Hepatocyte (in vitro differentiated cells): ENCODE results near the gene FCGR3B. TPM values are rescaled to one million over a fixed set of nuclear protein-coding genes. Genes with fewer than 3 reads are reported as not detected.

Experiments
- DNase-seq: peaks from one replicate; pipeline ENCODE4 v3.0.0-alpha.2; 2016; ENCODE audit warnings: low spot score
- H2AFZ ChIP-seq: fragments of 200-600 bp; sonication (generic); 2 replicates; pipeline ENCODE4 v1.6.0; 2016; ENCODE audit warnings: antibody characterized with exemption, mild to moderate bottlenecking
- H3K27ac ChIP-seq: fragments of 200-600 bp; sonication (generic); 2 replicates; pipeline ENCODE4 v1.5.1; 2016; ENCODE audit warnings: mild to moderate bottlenecking
- H3K27me3 ChIP-seq: fragments of 200-600 bp; sonication (generic); 2 replicates; pipeline ENCODE4 v1.6.1; 2016
- H3K36me3 ChIP-seq: fragments of 200-600 bp; sonication (generic); replicated peaks from 2 replicates; pipeline ENCODE4 v1.5.1; 2016; ENCODE audit warnings: low read depth; ENCODE audit not compliant: insufficient read depth
- H3K4me1 ChIP-seq: fragments of 200-600 bp; sonication (generic); 2 replicates; pipeline ENCODE4 v1.5.1; 2016; ENCODE audit warnings: mild to moderate bottlenecking, moderate library complexity; ENCODE audit not compliant: insufficient read depth
- H3K4me2 ChIP-seq: fragments of 200-600 bp; sonication (generic); 2 replicates; pipeline ENCODE4 v1.6.0; 2016
- H3K4me3 ChIP-seq: fragments of 200-600 bp; sonication (generic); 2 replicates; pipeline ENCODE4 v1.5.1; 2016; ENCODE audit warnings: mild to moderate bottlenecking
- H3K79me2 ChIP-seq: fragments of 200-600 bp; sonication (generic); 2 replicates; pipeline ENCODE4 v1.6.0; 2017; ENCODE audit warnings: mild to moderate bottlenecking
- H3K9me2 ChIP-seq: fragments of 200-600 bp; sonication (generic); replicated peaks from 2 replicates; pipeline ENCODE4 v1.6.0; 2017; ENCODE audit warnings: mild to moderate bottlenecking; ENCODE audit not compliant: insufficient read depth
- H3K9me3 ChIP-seq: fragments of 200-600 bp; sonication (generic); 2 replicates; pipeline ENCODE4 v1.5.1; 2016; ENCODE audit warnings: low read depth, mild to moderate bottlenecking
- H4K20me1 ChIP-seq: fragments of 200-600 bp; sonication (generic); 2 replicates; pipeline ENCODE4 v1.6.0; 2016; ENCODE audit warnings: mild to moderate bottlenecking; ENCODE audit not compliant: insufficient read depth, poor library complexity, severe bottlenecking
- EZH2 ChIP-seq: fragments of 200-600 bp; sonication (generic); IDR thresholded peaks from 2 replicates; pipeline ENCODE4 v1.6.1; 2016; ENCODE audit warnings: antibody characterized with exemption, mild to moderate bottlenecking, borderline replicate concordance
- EZH2phosphoT487 ChIP-seq: fragments of 200-600 bp; sonication (generic); IDR thresholded peaks from one replicate; pipeline ENCODE4 v1.6.1; 2018; ENCODE audit warnings: antibody characterized with exemption, mild to moderate bottlenecking, low read depth, moderate library complexity; ENCODE audit not compliant: unreplicated experiment, severe bottlenecking
- WGBS: methylation state at CpG from one replicate; pipeline ENCODE4 v1.1.6; 2016; ENCODE audit warnings: low lambda C conversion rate; ENCODE audit errors: missing lambda C conversion rate; 5-methylcytosine and 5-hydroxymethylcytosine counted together
- polyA plus RNA-seq: library from polyadenylated mRNA; unstranded; fragments of >200 nt; fragmentation: Nextera tagmentation; extraction: Ambion mirVana; gene quantifications from 2 replicates; pipeline ENCODE4 v1.2.1, GENCODE V29; 2016
- total RNA-seq: library from RNA; depleted of rRNA; stranded (reverse); fragments of >200 nt; gene quantifications from 2 replicates; pipeline ENCODE4 v1.2.3, GENCODE V29; 2014
- TF ChIP-seq, protein P1 (sequence below): fragments of 200-600 bp; sonication (generic); IDR thresholded peaks from 2 replicates; pipeline ENCODE4 v1.5.1; 2016; ENCODE audit warnings: antibody characterized with exemption, mild to moderate bottlenecking; ENCODE audit not compliant: poor library complexity

The FCGR3B gene
- total RNA-seq = not detected in 2 replicates
- 0.40 TPM in 1 of 2 replicates, not detected in the other for polyA plus RNA-seq

DNA sequence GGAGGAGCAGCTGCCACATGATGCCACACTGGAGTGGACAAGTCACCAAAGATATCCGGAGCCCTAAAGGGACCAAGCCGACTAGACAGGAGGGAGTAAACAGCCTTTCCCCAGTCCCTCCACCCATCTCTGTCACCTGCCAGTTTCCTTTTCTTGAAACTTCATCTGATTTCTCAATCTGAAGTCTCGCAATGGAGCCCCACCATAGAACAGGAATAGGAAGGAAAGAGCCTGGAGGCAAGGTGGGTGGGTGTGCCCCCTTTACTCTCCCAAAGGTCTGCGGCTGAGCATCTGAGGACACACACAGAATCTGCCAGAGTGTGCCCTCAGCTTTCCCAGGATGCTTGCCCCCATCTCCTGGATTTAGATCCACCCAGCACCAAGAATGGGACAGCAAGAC is at the start of gene FCGR3B:
FCGR3B (minus strand) TSS at position 101 of the 400 bp plus-strand sequence; CDS start at position 19, 82 bp downstream.
- Histone ChIP-seq H2AFZ (no peak within 1 kb of the TSS), H3K27me3 (no peaks in the 10 kb centered on the region), H3K4me3 (no peak within 1 kb of the TSS), H3K79me2 (no peaks in the 10 kb centered on the region), H3K9me3 (no peaks in the 10 kb centered on the region), H3K9me2 (no peaks in the 10 kb centered on the region), H3K36me3 (no peaks in the 10 kb centered on the region), H3K27ac (no peak within 1 kb of the TSS), H3K4me1 (no peaks in the 10 kb centered on the region), H4K20me1 (no peaks in the 10 kb centered on the region), H3K4me2 (no peak within 1 kb of the TSS)
- WGBS = 97% methylated on average over 4 of the region's 4 CpGs
- TF ChIP-seq, protein P1, sequence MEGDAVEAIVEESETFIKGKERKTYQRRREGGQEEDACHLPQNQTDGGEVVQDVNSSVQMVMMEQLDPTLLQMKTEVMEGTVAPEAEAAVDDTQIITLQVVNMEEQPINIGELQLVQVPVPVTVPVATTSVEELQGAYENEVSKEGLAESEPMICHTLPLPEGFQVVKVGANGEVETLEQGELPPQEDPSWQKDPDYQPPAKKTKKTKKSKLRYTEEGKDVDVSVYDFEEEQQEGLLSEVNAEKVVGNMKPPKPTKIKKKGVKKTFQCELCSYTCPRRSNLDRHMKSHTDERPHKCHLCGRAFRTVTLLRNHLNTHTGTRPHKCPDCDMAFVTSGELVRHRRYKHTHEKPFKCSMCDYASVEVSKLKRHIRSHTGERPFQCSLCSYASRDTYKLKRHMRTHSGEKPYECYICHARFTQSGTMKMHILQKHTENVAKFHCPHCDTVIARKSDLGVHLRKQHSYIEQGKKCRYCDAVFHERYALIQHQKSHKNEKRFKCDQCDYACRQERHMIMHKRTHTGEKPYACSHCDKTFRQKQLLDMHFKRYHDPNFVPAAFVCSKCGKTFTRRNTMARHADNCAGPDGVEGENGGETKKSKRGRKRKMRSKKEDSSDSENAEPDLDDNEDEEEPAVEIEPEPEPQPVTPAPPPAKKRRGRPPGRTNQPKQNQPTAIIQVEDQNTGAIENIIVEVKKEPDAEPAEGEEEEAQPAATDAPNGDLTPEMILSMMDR = no peak
- TF ChIP-seq EZH2 (no peak), EZH2phosphoT487 (no peak)
- no peak for DNase-seq

DNA sequence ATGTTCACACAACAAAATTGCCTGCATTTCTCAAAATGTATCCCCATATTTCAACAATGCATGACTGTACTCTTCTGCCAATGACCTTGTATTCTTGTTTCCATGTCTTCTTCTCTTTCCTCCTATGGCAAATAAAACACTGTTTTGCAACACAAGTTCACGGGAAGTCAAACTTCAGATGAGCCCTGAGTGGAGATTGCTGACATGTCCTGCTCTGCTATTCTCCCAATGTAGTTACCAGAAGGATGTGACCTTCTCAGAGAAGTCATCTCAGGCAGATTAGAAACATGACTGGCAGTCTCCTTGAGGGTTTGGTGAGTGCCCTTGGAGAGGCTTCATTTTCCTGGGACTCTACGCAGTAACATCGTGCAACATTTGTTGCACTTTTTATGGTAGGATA is 47.5 kb upstream of the FCGR3B start:
- no peaks in the 10 kb centered on the region for H3K36me3 ChIP-seq
- TF ChIP-seq EZH2 (no peak), EZH2phosphoT487 (no peak)
- TF ChIP-seq, protein P1 = no peak
- peaks cover 5% of the 10 kb centered on the region for H3K27me3 ChIP-seq
- no peaks in the 10 kb centered on the region for H3K9me2 ChIP-seq
- no peaks in the 10 kb centered on the region for H4K20me1 ChIP-seq
- H3K4me2 ChIP-seq = no peak overlapping the region
- no peak overlapping the region for H2AFZ ChIP-seq
- H3K79me2 ChIP-seq = no peaks in the 10 kb centered on the region
- DNase-seq = no peak
- H3K9me3 ChIP-seq = no peaks in the 10 kb centered on the region
- no peaks in the 10 kb centered on the region for H3K4me1 ChIP-seq
- no peak overlapping the region for H3K4me3 ChIP-seq
- no peak overlapping the region for H3K27ac ChIP-seq
- 87% methylated on average over 3 of the region's 3 CpGs for WGBS

DNA sequence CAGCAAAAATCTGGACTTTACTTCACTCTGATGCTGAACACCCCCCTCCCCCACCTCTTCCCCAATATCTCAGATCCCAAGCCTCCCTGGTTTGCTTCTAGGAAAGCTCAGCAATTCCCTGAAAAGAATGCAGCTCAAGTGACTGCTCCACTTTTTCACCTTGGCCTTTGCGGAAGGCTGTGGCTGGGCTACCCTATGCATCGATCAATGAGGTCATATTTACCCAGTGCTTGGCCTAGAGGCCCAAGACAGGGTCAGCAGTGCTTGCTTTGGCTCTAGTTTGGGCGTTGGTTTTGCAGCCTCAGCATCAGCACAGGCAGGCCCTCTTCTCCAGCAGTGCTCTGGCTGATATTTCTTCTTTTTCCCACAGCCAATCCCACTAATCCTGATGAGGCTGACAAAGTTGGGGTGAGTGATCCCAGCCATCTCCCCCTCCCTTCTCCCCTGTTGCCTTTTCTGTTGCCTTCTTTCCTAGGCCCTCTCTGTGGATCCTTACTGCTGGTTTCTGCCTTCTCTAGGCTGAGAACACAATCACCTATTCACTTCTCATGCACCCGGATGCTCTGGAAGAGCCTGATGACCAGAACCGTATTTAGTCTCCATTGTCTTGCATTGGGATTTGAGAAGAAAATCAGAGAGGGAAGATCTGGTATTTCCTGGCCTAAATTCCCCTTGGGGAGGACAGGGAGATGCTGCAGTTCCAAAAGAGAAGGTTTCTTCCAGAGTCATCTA is 46.1 kb upstream of the FCGR3B start:
- H3K79me2 ChIP-seq = no peaks in the 10 kb centered on the region
- 61% methylated on average over 5 of the region's 5 CpGs for WGBS
- no peaks in the 10 kb centered on the region for H3K4me1 ChIP-seq
- H3K36me3 ChIP-seq = no peaks in the 10 kb centered on the region
- no peak for DNase-seq
- no peak overlapping the region for H3K27ac ChIP-seq
- TF ChIP-seq, protein P1 = no peak
- TF ChIP-seq EZH2 (no peak), EZH2phosphoT487 (no peak)
- H3K9me2 ChIP-seq = no peaks in the 10 kb centered on the region
- no peak overlapping the region for H3K4me3 ChIP-seq
- H3K27me3 ChIP-seq = peaks cover 5% of the 10 kb centered on the region
- no peak overlapping the region for H3K4me2 ChIP-seq
- no peaks in the 10 kb centered on the region for H4K20me1 ChIP-seq
- H2AFZ ChIP-seq = no peak overlapping the region
- no peaks in the 10 kb centered on the region for H3K9me3 ChIP-seq
